Measurements from ENCODE around the gene ASIP.

ASIP gene

DNA sequence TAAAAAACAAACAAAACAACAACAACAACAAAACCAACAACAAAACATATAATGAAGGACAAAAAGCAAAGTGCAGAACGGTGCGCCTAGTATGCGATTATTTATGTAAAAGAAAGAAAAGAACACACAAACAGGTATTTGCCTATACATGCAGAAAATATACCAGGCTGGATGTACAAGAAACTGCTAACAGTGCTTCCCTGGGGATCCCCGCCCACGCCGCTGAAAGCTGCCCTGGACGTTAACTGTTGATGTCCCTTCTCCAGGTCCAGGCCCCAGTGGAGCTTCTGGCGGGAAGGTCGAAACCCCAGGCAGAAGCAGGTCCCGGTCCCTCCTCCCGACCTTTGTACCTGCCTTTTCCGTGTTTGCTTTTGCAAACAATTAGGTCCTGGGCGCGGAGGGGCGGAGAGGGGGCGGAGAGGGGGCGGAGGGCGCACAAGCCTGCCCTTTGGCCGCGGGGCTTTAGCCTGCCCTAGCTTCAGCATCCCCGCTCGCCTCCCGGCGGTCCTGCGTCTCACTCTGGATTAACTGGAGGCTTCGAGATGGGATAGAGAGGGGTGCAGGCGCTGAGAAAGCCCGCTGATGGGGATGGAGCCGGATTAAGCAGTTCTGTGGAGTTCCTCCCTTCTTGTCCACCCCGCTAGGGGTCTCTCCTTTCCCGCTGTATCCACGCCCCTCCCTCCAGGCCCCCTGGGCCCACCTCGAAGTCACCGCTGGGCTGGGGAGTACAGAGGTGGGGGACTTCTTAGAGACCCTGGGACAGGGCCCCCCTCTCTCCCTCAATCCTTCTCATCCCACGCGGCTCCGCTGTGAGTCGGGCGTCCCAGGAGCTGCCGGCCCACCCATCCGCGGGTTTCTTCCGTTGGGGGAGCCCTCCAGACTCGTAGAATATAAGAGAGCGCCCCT lies 70.1 kb downstream of the ASIP start:
- no peak for DNase-seq (ENCODE audit: low read depth)

GRCh38 chr20:34312024-34312460 lies 70.8 kb downstream of the ASIP start:
- DNase-seq (ENCODE audit: low read depth), result no peak

- peak; percentile 75 for DNase-seq (ENCODE audit: low read depth)
Observed at GRCh38 chr20:34312544-34313217, 71.5 kb downstream of the ASIP start.

- DNase-seq (ENCODE audit: low read depth), result no peak
Observed at GRCh38 chr20:34315236-34315635, 74.0 kb downstream of the ASIP start.

GRCh38 chr20:34316196-34316814 lies 75.1 kb downstream of the ASIP start:
- DNase-seq (ENCODE audit: low read depth), result no peak
